Caco-2 (cell line): ENCODE results near the gene GNS. TPM values are rescaled to one million over a fixed set of nuclear protein-coding genes. Genes with fewer than 3 reads are reported as not detected.

Experiments used
- BruUV-seq: library from RNA; stranded (reverse); fragments of 400-500 nt; replicated peaks from 2 replicates; lab custom pipeline; 2021; lab: Mats Ljungman, UMichigan
- CTCF ChIA-PET: fragments of 300-600 bp; sonication (Branson Sonifier 250); formaldehyde crosslinking; loops from one replicate; lab custom pipeline; 2022; ENCODE audit warnings: antibody characterized with exemption; lab: Charles Lee
- POLR2A ChIA-PET: fragments of 300-600 bp; sonication (Branson Sonifier 250); formaldehyde crosslinking; loops from one replicate; lab custom pipeline; 2022; ENCODE audit warnings: antibody characterized with exemption; lab: Charles Lee
- DNase-seq, 2 experiments: peaks; one replicate each; pipeline versions ENCODE4 v3.0.0 to v3.0.0-alpha.2; 2020 to 2022
- H3K27me3 ChIP-seq: replicated peaks from 2 replicates; pipeline ENCODE4 v1.6.0; 2011; ENCODE audit warnings: low read length; ENCODE audit not compliant: control insufficient read depth, insufficient read depth
- H3K36me3 ChIP-seq: 2 replicates; pipeline ENCODE4 v1.5.1; 2011; ENCODE audit warnings: low read length; ENCODE audit not compliant: control insufficient read depth, insufficient read depth
- H3K4me1 ChIP-seq: fragments of 250-450 bp; sonication (Bioruptor Pico); 2 replicates; pipeline ENCODE4 v1.5.1; 2020; ENCODE audit warnings: mild to moderate bottlenecking
- H3K4me3 ChIP-seq: 2 replicates; pipeline ENCODE4 v1.5.1; 2011; ENCODE audit warnings: low read depth, mild to moderate bottlenecking, control low read depth, low read length
- H3K9me3 ChIP-seq: fragments of 250-450 bp; sonication (Bioruptor Pico); 2 replicates; pipeline ENCODE4 v1.5.1; 2020; ENCODE audit warnings: mild to moderate bottlenecking, moderate library complexity
- H3K27ac Mint-ChIP-seq: one replicate; pipeline ENCODE4 v1.8.0; 2022; ENCODE audit warnings: mixed read lengths; ENCODE audit not compliant: unreplicated experiment
- H3K27me3 Mint-ChIP-seq: one replicate; pipeline ENCODE4 v1.8.0; 2022; ENCODE audit warnings: mixed read lengths; ENCODE audit not compliant: insufficient read depth, unreplicated experiment
- H3K36me3 Mint-ChIP-seq: one replicate; pipeline ENCODE4 v1.8.0; 2022; ENCODE audit warnings: mild to moderate bottlenecking, mixed read lengths; ENCODE audit not compliant: insufficient read depth, unreplicated experiment
- H3K4me1 Mint-ChIP-seq: one replicate; pipeline ENCODE4 v1.8.0; 2022; ENCODE audit warnings: low read depth, mixed read lengths; ENCODE audit not compliant: unreplicated experiment
- H3K4me3 Mint-ChIP-seq: one replicate; pipeline ENCODE4 v1.8.0; 2022; ENCODE audit warnings: mild to moderate bottlenecking, moderate library complexity, mixed read lengths; ENCODE audit not compliant: unreplicated experiment
- H3K9me3 Mint-ChIP-seq: one replicate; pipeline ENCODE4 v1.8.0; 2022; ENCODE audit warnings: mixed read lengths; ENCODE audit not compliant: unreplicated experiment
- CTCF ChIP-seq, 2 experiments: fragments of 200-600 bp in 1 of 2; IDR thresholded peaks; 1 replicate in 1 of 2; 2 replicates in 1 of 2; pipeline versions ENCODE4 v1.5.1 to v1.8.0; 2011 to 2022; ENCODE audit warnings: antibody characterized with exemption in 1 of 2, control low read depth in 1 of 2, inconsistent platforms in 1 of 2, low read depth in 1 of 2, low read length in 1 of 2, mild to moderate bottlenecking in 1 of 2, moderate library complexity in 1 of 2; ENCODE audit not compliant: insufficient read depth in 1 of 2, severe bottlenecking in 1 of 2, unreplicated experiment in 1 of 2
- intact Hi-C: fragments of 100-400 bp; cut with micrococcal nuclease; formaldehyde crosslinking; loops from one replicate; pipeline ENCODE4 v1.10.0; 2022; ENCODE audit not compliant: unreplicated experiment
- total RNA-seq: library from RNA; stranded (reverse); gene quantifications from 2 replicates; pipeline ENCODE4 v1.2.3, GENCODE V29; 2022

GNS gene
- total RNA-seq, 1 experiment from 2014 or later = 75.1 TPM

DNA sequence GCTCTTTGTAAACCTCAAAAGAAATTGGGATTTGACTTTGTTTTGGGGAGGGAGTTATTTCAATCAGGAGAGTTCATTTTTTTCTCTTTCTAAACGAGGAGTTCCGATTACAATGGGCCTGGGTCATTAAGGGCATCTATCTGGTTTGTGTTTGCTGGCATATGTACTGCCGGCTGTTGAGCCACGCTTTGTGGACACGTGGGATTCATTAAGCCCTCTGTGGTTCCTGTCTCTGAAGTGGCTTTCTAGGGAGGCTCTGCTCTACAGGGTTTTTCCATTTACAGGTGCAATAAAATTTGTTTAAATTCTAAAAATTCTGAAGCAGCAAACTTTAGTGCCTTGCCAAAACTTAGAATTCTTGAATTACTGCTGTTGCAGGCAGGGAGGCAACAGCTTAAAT lies 57.9 kb downstream of the GNS start:
- intact Hi-C loops = no loop called here
- Mint-ChIP-seq H3K27ac (no peak overlapping the region), H3K27me3 (no peaks in the 10 kb centered on the region), H3K9me3 (no peaks in the 10 kb centered on the region), H3K4me3 (no peak overlapping the region), H3K4me1 (no peaks in the 10 kb centered on the region), H3K36me3 (peaks cover 16% of the 10 kb centered on the region)
- H3K4me1 ChIP-seq = 0 out of 2 replicates have a peak, but pooled peaks cover 4% of the 10 kb centered on the region
- H3K9me3 ChIP-seq = no peaks in the 10 kb centered on the region
- H3K36me3 ChIP-seq = no peaks in the 10 kb centered on the region
- CTCF ChIA-PET = no interaction called here
- DNase-seq = no peak
- BruUV-seq = no TSS peak
- TF ChIP-seq CTCF (IDR thresholded peaks at IDR 0.05; ENCODE audit: insufficient read depth in 1 of 2, low read depth in 1 of 2, low read length in 1 of 2, severe bottlenecking in 1 of 2, unreplicated experiment in 1 of 2) = no peak
- no peak overlapping the region for H3K4me3 ChIP-seq
- POLR2A ChIA-PET = no interaction called here
- no peaks in the 10 kb centered on the region for H3K27me3 ChIP-seq

- Histone ChIP-seq H3K4me3 (no peak overlapping the region), H3K4me1 (0 out of 2 replicates have a peak, but pooled peaks cover 6% of the 10 kb centered on the region), H3K36me3 (no peaks in the 10 kb centered on the region), H3K27me3 (no peaks in the 10 kb centered on the region), H3K9me3 (no peaks in the 10 kb centered on the region)
- H3K27ac Mint-ChIP-seq = no peak overlapping the region
- intact Hi-C loops = no loop called here
- no peak for TF ChIP-seq CTCF (IDR thresholded peaks at IDR 0.05; ENCODE audit: insufficient read depth in 1 of 2, low read depth in 1 of 2, low read length in 1 of 2, severe bottlenecking in 1 of 2, unreplicated experiment in 1 of 2)
- H3K27me3 Mint-ChIP-seq = no peaks in the 10 kb centered on the region
- H3K4me1 Mint-ChIP-seq = peaks cover under 1% of the 10 kb centered on the region
- no peak for DNase-seq
- BruUV-seq = no TSS peak
- no peak overlapping the region for H3K4me3 Mint-ChIP-seq
- peaks cover 16% of the 10 kb centered on the region for H3K36me3 Mint-ChIP-seq
- H3K9me3 Mint-ChIP-seq = no peaks in the 10 kb centered on the region
- ChIA-PET POLR2A (no interaction called here), CTCF (no interaction called here)
These were observed 58.7 kb downstream of the GNS start for GRCh38 chr12:64700532-64700931.

GRCh38 chr12:64699504-64700115 lies 59.6 kb downstream of the GNS start:
- no peak overlapping the region for H3K27ac Mint-ChIP-seq
- Histone ChIP-seq H3K27me3 (no peaks in the 10 kb centered on the region), H3K4me3 (no peak overlapping the region), H3K4me1 (0 out of 2 replicates have a peak, but pooled peaks cover 6% of the 10 kb centered on the region), H3K36me3 (no peaks in the 10 kb centered on the region), H3K9me3 (no peaks in the 10 kb centered on the region)
- H3K27me3 Mint-ChIP-seq = no peaks in the 10 kb centered on the region
- H3K9me3 Mint-ChIP-seq = no peaks in the 10 kb centered on the region
- H3K36me3 Mint-ChIP-seq = peaks cover 23% of the 10 kb centered on the region
- CTCF ChIA-PET = no interaction called here
- intact Hi-C loops = loop anchor here (5.0 kb wide), 1 partner anchor 247 kb away; the partner anchor contains the start of gene TBK1
- no peak for DNase-seq
- BruUV-seq = no TSS peak
- no peak overlapping the region for H3K4me3 Mint-ChIP-seq
- no peak for TF ChIP-seq CTCF (IDR thresholded peaks at IDR 0.05; ENCODE audit: insufficient read depth in 1 of 2, low read depth in 1 of 2, low read length in 1 of 2, severe bottlenecking in 1 of 2, unreplicated experiment in 1 of 2)
- POLR2A ChIA-PET = interaction anchor here (0.6 kb wide), 1 partner anchor 183 kb away, joined by 11 read pairs; no protein-coding TSS in a partner anchor
- peaks cover 7% of the 10 kb centered on the region for H3K4me1 Mint-ChIP-seq
